Measurements from ENCODE around the gene TMEM74B. TPM values are rescaled to one million over a fixed set of nuclear protein-coding genes. Genes with fewer than 3 reads are reported as not detected.

The TMEM74B gene
- total RNA-seq, 1 experiment from 2014 or later = 6.3 TPM

DNA sequence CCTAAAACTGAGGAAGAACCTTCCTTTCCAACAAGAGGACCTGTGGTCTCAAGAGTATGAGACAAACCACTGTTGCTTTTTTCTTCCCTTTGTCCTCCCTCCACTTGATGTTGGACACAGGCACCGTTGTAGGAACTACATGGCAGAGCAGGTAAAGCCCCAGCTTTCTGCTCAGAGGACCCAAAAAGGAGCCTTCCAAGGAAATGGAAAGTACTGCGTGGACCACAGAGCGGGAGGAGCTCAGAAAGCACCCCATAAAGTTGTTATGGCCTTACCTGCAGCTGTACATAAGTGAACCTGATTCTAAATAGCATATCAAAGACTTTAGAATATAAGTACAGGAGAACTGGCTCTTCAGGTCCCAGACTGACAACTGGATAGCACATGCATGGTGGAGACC lies 29.4 kb downstream of the TMEM74B start:
- ChIA-PET CTCF (no interaction called here), POLR2A (ENCODE audit: unreplicated experiment) (no interaction called here)
- H3K9me2 ChIP-seq (replicated peaks; ENCODE audit: low read length) = no peaks in the 10 kb centered on the region
- no peaks in the 10 kb centered on the region for H3K27me3 ChIP-seq (ENCODE audit: low read length)
- BruUV-seq (replicated peaks) = no TSS peak
- no peak for TF ChIP-seq EZH2 (IDR thresholded peaks at IDR 0.05; ENCODE audit: low read length, unreplicated experiment)
- TF ChIP-seq EZH2phosphoT487 (IDR thresholded peaks at IDR 0.05; ENCODE audit: borderline replicate concordance, low read length) = no peak
- TF ChIP-seq, protein P1, sequence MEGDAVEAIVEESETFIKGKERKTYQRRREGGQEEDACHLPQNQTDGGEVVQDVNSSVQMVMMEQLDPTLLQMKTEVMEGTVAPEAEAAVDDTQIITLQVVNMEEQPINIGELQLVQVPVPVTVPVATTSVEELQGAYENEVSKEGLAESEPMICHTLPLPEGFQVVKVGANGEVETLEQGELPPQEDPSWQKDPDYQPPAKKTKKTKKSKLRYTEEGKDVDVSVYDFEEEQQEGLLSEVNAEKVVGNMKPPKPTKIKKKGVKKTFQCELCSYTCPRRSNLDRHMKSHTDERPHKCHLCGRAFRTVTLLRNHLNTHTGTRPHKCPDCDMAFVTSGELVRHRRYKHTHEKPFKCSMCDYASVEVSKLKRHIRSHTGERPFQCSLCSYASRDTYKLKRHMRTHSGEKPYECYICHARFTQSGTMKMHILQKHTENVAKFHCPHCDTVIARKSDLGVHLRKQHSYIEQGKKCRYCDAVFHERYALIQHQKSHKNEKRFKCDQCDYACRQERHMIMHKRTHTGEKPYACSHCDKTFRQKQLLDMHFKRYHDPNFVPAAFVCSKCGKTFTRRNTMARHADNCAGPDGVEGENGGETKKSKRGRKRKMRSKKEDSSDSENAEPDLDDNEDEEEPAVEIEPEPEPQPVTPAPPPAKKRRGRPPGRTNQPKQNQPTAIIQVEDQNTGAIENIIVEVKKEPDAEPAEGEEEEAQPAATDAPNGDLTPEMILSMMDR (conservative IDR thresholded peaks at IDR 0.05; ENCODE audit: low read depth, low read length) = no peak
- no peak overlapping the region for H3K4me3 ChIP-seq (ENCODE audit: low read length)
- H3K9ac ChIP-seq (ENCODE audit: low read length) = no peak overlapping the region
- H3F3A ChIP-seq (ENCODE audit: low read length, unreplicated experiment) = no peaks in the 10 kb centered on the region
- H3K9me3 ChIP-seq (ENCODE audit: low read length) = no peaks in the 10 kb centered on the region
- no peak overlapping the region for H3K4me2 ChIP-seq (ENCODE audit: low read length)
- H3K79me2 ChIP-seq (ENCODE audit: low read length) = peaks cover 12% of the 10 kb centered on the region; the same call in 1 of the 2 replicates
- H3K36me3 ChIP-seq (ENCODE audit: low read depth, low read length) = peaks cover 58% of the 10 kb centered on the region
- intact Hi-C loops (cut with micrococcal nuclease) = no loop called here
- H2AFZ ChIP-seq (ENCODE audit: low read length) = no peak overlapping the region
- DNase-seq (no peak), ATAC-seq (no peak)
- H4K20me1 ChIP-seq (ENCODE audit: low read length) = 0 out of 2 replicates have a peak, but pooled peaks cover 11% of the 10 kb centered on the region
- H3K4me1 ChIP-seq (ENCODE audit: insufficient read depth, low read length) = no peaks in the 10 kb centered on the region
- no peak overlapping the region for H3K27ac ChIP-seq (ENCODE audit: low read length)

GRCh38 chr20:1154691-1155090 lies 30.1 kb downstream of the TMEM74B start:
- Histone ChIP-seq H3K4me3 (ENCODE audit: low read length) (no peak overlapping the region), H3F3A (ENCODE audit: low read length, unreplicated experiment) (no peaks in the 10 kb centered on the region), H2AFZ (ENCODE audit: low read length) (no peak overlapping the region), H3K9ac (ENCODE audit: low read length) (no peak overlapping the region), H3K27ac (ENCODE audit: low read length) (no peak overlapping the region), H3K79me2 (ENCODE audit: low read length) (peaks cover 12% of the 10 kb centered on the region; the same call in 1 of the 2 replicates), H3K9me2 (replicated peaks; ENCODE audit: low read length) (no peaks in the 10 kb centered on the region), H3K4me2 (ENCODE audit: low read length) (no peak overlapping the region), H3K9me3 (ENCODE audit: low read length) (no peaks in the 10 kb centered on the region), H3K4me1 (ENCODE audit: insufficient read depth, low read length) (no peaks in the 10 kb centered on the region), H3K36me3 (ENCODE audit: low read depth, low read length) (peaks cover 53% of the 10 kb centered on the region), H4K20me1 (ENCODE audit: low read length) (0 out of 2 replicates have a peak, but pooled peaks cover 11% of the 10 kb centered on the region), H3K27me3 (ENCODE audit: low read length) (no peaks in the 10 kb centered on the region)
- no peak for DNase-seq
- POLR2A ChIA-PET (ENCODE audit: unreplicated experiment) = no interaction called here
- CTCF ChIA-PET = no interaction called here
- intact Hi-C loops (cut with micrococcal nuclease) = no loop called here
- TF ChIP-seq EZH2phosphoT487 (IDR thresholded peaks at IDR 0.05; ENCODE audit: borderline replicate concordance, low read length) (no peak), EZH2 (IDR thresholded peaks at IDR 0.05; ENCODE audit: low read length, unreplicated experiment) (no peak)
- TF ChIP-seq, protein P1 (conservative IDR thresholded peaks at IDR 0.05; ENCODE audit: low read depth, low read length) = no peak
- BruUV-seq (replicated peaks) = no TSS peak
- no peak for ATAC-seq

GRCh38 chr20:1154226-1154625 lies 30.6 kb downstream of the TMEM74B start:
- Histone ChIP-seq H3K9me3 (ENCODE audit: low read length) (no peaks in the 10 kb centered on the region), H3K27me3 (ENCODE audit: low read length) (no peaks in the 10 kb centered on the region), H2AFZ (ENCODE audit: low read length) (no peak overlapping the region), H3K4me3 (ENCODE audit: low read length) (no peak overlapping the region), H3K9me2 (replicated peaks; ENCODE audit: low read length) (no peaks in the 10 kb centered on the region), H3K27ac (ENCODE audit: low read length) (no peak overlapping the region), H3K4me2 (ENCODE audit: low read length) (no peak overlapping the region), H3K36me3 (ENCODE audit: low read depth, low read length) (peaks cover 58% of the 10 kb centered on the region), H3F3A (ENCODE audit: low read length, unreplicated experiment) (no peaks in the 10 kb centered on the region), H3K79me2 (ENCODE audit: low read length) (peaks cover 12% of the 10 kb centered on the region; the same call in 1 of the 2 replicates), H3K9ac (ENCODE audit: low read length) (no peak overlapping the region), H4K20me1 (ENCODE audit: low read length) (0 out of 2 replicates have a peak, but pooled peaks cover 11% of the 10 kb centered on the region), H3K4me1 (ENCODE audit: insufficient read depth, low read length) (no peaks in the 10 kb centered on the region)
- DNase-seq = no peak
- no TSS peak for BruUV-seq (replicated peaks)
- intact Hi-C loops (cut with micrococcal nuclease) = no loop called here
- POLR2A ChIA-PET (ENCODE audit: unreplicated experiment) = no interaction called here
- TF ChIP-seq EZH2 (IDR thresholded peaks at IDR 0.05; ENCODE audit: low read length, unreplicated experiment) = no peak
- TF ChIP-seq EZH2phosphoT487 (IDR thresholded peaks at IDR 0.05; ENCODE audit: borderline replicate concordance, low read length) = no peak
- TF ChIP-seq, protein P1 (conservative IDR thresholded peaks at IDR 0.05; ENCODE audit: low read depth, low read length) = no peak
- CTCF ChIA-PET = no interaction called here
- ATAC-seq = no peak

All from PC-3 (cell line).